Measurements from ENCODE around the gene PTBP3.
"Not testable (repeated sequence)": the region's sequence is repeated elsewhere in the genome, so short reads cannot be mapped to it uniquely, and the experiment has no call there.

The PTBP3 gene

GRCh38 chr9:112332977-112333638 is at the start of gene PTBP3:
Gene PTBP3, minus strand, starts transcription at chr9:112333619. Its CDS starts 35,754 bp downstream, at chr9:112297865.
- peak; percentile 81 for DNase-seq (ENCODE audit: low read depth, low spot score)

- DNase-seq (ENCODE audit: low read depth, low spot score): no peak
Measured at GRCh38 chr9:112382501-112383364, 49.3 kb upstream of the PTBP3 start.

GRCh38 chr9:112382066-112382465 is 48.6 kb upstream of the PTBP3 start:
- DNase-seq (ENCODE audit: low read depth, low spot score): no peak

- no peak for DNase-seq (ENCODE audit: low read depth, low spot score)
Measured at GRCh38 chr9:112380825-112381221, 47.4 kb upstream of the PTBP3 start.

- no peak for DNase-seq (ENCODE audit: low read depth, low spot score)
Measured at GRCh38 chr9:112380102-112380824, 46.8 kb upstream of the PTBP3 start, which contains the start of gene HSDL2. Gene HSDL2, plus strand, starts transcription at chr9:112380108. Its CDS starts 56 bp downstream, at chr9:112380164.

GRCh38 chr9:112379177-112380101 is 46.0 kb upstream of the PTBP3 start:
- peak; percentile 99 for DNase-seq (ENCODE audit: low read depth, low spot score)

- DNase-seq (ENCODE audit: low read depth, low spot score): peak; percentile 52
Measured at GRCh38 chr9:112378328-112379176, 45.1 kb upstream of the PTBP3 start.

- DNase-seq (ENCODE audit: low read depth, low spot score): no peak
Measured at GRCh38 chr9:112377684-112378327, 44.4 kb upstream of the PTBP3 start.

- no peak for DNase-seq (ENCODE audit: low read depth, low spot score)
Measured at GRCh38 chr9:112377087-112377486, 43.7 kb upstream of the PTBP3 start.

- no peak for DNase-seq (ENCODE audit: low read depth, low spot score)
Measured at GRCh38 chr9:112375361-112375760, 41.9 kb upstream of the PTBP3 start.

- not testable (repeated sequence) for DNase-seq (ENCODE audit: low read depth, low spot score)
Measured at GRCh38 chr9:112374232-112374631, 40.8 kb upstream of the PTBP3 start.

GRCh38 chr9:112373666-112374065 is 40.2 kb upstream of the PTBP3 start:
- not testable (repeated sequence) for DNase-seq (ENCODE audit: low read depth, low spot score)

- no peak for DNase-seq (ENCODE audit: low read depth, low spot score)
Measured at GRCh38 chr9:112371060-112371459, 37.6 kb upstream of the PTBP3 start.

- DNase-seq (ENCODE audit: low read depth, low spot score): no peak
Measured at GRCh38 chr9:112369817-112370216, 36.4 kb upstream of the PTBP3 start.

GRCh38 chr9:112367465-112367864 is 34.0 kb upstream of the PTBP3 start:
- no peak for DNase-seq (ENCODE audit: low read depth, low spot score)

- DNase-seq (ENCODE audit: low read depth, low spot score): peak; percentile 39
Measured at GRCh38 chr9:112366591-112366990, 33.2 kb upstream of the PTBP3 start.

GRCh38 chr9:112365257-112365656 is 31.8 kb upstream of the PTBP3 start:
- DNase-seq (ENCODE audit: low read depth, low spot score): not testable (repeated sequence)

- DNase-seq (ENCODE audit: low read depth, low spot score): no peak
Measured at GRCh38 chr9:112364761-112365160, 31.3 kb upstream of the PTBP3 start.

GRCh38 chr9:112361601-112362000 is 28.2 kb upstream of the PTBP3 start:
- DNase-seq (ENCODE audit: low read depth, low spot score): no peak
